Smooth muscle cell of the brain vasculature (primary cell): ENCODE data around the gene POLR2E.
"Not testable (repeated sequence)": the region's sequence is repeated elsewhere in the genome, so short reads cannot be mapped to it uniquely, and the experiment has no call there.

Experiments used
- DNase-seq: peaks from one replicate; pipeline ENCODE4 v3.0.0-alpha.2; 2012; ENCODE audit warnings: low read depth, low spot score

The POLR2E gene

DNA sequence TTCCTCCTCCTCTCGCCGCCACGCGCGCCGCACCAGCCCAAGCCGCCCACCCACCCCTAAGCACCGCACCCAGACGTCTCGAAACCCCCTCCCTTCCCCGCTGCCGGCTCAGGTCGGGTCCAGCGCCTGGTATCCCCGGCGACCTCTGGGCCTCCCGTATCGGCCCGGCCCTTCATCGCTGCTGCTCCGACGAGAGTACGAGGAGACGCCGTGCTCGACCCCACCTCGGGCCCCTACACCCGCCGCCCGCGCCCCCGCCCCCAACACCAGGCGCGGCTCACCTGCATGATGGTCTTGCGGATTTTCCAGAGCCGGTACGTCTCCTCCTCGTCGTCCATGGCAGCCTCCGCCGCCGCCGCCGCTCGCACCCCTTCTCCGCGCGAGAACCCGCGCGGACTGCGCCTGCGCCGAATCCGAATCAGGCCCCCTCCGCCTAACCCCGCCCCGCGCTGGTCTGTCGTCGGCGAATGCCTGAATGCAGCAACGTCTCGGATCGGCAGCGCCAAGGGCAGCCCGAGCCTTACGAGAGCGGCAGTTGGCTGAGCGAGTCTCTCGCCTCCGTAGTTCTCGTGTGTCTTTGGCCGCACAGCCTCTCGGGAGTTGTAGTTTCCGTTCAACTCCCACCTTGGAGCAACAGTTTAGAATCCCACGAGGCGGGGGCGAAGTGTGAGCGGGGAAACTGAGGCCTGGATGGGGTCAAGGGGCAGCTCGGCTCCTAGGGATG lies at the start of gene POLR2E:
Gene POLR2E, minus strand, starts transcription at position 398 of the 724 bp plus-strand sequence. Its CDS starts 60 bp downstream, at position 338.
- DNase-seq: peak; percentile 95

DNA sequence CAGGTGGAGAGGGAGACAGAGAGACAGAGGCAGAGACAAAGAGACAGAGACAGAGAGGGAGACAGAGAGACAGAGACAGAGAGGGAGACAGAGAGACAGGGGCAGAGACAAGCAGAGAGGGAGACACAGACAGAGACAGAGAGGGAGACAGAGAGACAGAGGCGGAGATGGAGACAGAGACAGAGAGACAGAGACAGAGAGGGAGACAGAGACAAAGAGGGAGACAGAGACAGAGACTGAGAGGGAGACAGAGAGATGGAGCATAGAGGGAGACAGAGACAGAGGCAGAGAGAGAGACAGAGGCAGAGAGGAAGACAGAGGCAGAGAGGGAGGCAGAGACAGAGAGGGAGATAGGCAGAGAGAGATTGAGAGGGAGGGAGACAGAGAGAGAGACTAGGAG lies 49.6 kb upstream of the POLR2E start:
- no peak for DNase-seq

DNA sequence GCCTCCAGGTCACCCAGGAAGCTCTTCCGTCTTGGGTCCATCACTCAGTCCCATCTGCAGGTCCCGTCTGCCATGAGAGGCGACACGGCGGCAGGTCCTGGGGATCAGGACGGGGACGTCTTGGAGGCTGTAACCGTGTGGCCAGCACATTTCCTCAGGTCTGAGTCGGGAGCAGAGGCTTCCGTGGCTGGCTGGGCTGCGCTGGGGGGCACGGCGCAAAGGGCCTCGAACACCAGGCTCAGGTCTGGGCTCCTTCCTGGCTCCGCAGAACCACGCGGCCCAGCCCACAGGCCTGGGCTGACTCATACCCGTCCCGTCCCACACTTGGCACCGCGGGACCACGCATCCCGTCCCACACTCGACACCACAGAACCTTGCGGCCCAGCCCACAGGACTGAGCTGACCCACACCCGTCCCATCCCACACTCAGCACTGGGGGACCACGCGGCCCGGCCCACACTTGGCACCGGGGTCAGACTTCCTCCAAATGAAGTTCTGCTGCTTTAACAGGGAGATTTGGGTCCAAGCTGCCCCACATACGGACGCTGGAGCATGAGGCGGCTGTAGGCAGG lies 48.7 kb upstream of the POLR2E start:
- no peak for DNase-seq

DNA sequence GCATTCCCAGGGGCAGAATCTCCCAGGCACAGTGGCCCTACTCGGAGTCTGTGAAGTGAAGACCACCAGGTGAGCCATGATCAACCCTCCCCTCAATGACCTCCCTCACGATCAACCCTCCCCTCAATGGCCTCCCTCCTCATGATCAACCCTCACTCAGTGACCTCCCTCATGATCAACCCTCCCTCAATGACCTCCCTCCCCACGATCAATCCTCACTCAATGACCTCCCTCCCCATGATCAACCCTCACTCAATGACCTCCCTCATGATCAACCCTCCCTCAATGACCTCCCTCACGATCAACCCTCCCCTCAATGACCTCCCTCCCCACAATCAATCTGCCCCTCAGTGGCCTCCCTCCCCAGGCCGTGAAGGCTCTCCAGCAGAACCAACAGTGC lies 46.8 kb upstream of the POLR2E start:
- DNase-seq: no peak

DNA sequence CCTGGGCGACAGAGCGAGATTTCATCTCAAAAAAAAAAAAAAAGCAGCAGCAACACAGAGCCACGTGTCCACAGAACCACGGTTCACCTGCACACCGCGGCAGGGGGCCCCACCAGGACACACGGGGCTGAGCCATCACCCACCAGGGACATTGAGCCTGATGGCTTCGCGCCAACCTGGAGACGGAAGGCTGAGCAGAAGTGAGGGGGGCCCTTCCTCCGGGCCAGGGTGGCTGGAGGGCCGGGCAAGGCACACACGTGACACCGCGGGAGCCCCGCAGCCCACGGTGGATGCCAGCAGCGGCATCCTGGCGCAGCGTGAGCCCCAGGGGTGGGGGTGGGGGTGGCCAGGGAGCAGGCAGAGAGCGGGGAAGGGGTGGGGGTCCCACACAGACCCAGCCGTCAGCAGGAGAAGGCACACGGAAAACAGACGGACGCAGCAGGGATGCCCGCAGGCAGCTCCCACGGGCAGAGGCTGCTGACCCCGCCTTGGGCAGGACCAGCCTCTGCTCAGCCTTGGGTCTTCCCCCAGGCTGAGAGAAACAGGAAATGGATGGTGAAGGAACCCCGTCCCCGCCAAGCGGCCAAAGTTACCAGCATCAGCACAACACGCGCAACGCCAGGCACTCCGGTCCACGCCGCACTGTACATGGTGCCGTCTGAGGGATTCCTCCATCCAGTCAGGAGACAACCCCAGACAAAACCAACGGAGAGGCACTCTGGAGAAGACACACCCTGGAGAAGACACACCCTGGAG lies 45.3 kb upstream of the POLR2E start:
- no peak for DNase-seq

DNA sequence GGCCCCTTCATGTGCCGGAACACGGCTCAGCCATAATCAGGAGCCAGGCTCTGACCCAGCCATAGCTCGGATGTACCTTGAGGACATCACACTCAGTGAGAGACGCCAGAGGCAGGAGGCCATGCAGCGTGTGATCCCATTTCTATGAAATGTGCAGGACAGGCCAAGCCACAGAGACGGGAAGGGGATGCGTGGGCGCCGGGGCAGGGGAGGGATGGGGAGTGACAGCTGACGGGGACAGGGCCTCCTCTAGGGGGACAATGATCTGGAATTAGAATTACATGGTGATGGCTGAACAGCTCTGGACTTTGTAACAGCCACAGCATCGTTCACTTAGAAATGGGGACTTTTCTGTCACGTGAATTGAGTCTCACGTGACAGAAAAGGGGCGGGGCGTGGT lies 44.0 kb upstream of the POLR2E start:
- DNase-seq: no peak

DNA sequence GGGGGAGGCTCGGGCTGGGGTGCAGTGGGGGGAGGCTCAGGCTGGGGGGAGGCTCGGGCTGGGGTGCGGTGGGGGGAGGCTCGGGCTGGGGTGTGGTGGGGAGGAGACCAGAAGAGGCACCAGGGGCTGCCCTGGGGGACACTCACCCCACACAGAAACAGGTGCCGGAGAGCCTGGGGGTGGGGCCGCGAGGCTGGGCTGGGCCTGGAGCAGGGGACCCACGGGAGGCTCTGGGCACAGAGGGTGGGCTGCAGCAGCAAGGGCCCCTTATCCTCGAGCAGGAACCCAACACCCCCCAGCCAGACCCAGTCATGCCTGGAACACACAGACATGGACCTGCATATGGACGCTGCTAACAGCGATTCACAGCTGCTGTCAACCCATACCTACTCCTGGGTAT lies 42.9 kb upstream of the POLR2E start:
- DNase-seq: no peak

DNA sequence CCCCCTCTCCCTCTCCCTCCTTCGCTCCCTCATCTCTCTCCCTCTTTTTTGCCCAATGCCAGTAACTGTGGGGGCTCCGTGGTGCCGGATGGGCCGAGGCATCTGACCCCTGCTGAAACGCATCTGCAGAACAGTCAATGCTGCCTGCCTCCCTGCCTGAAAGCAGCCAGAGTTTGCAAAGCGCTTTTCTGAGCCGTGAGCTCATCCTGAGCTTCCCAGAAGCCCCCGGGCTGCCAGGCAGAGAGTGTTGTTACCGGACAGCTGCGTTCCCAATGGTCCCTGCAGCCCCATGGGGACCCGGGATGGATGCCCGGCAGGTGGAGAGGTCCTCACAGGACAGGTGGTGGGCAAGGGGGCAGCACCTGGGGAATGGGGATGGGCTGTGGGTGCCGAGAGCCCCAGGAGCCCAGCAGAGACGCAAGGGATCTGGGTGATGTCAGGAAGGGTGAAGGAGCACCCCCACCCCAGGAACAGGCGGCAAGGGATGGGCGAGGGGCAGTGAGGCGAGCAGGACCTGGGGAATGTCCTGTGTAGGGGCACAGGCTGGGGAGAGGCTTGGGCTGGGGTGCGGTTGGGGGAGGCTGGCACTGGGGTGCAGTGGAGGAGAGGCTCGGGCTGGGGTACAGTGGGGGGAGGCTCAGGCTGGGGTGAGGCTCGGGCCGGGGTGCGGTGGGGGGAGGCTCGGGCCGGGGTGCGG lies 41.6 kb upstream of the POLR2E start:
- DNase-seq: no peak

DNA sequence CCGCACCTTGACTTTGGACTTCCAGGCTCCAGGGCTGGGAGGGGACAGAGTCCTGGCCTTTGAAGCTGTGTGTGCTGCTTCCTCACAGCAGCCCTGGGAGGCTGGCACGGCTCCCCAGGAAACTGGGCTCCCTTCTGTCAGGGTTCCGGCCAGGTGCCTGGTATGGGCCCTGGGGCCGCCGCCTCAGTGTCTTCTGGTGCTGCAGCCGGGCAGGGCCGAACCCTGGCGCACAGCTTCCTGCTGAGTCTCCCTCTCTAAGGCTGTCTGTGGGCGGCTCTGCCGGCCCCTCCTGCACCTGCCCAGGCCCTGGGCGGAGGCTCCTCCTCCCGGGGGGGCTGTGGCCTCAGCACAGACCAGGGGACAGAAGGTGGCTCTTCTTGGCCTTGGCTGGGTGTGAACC lies 41.0 kb upstream of the POLR2E start:
- no peak for DNase-seq

DNA sequence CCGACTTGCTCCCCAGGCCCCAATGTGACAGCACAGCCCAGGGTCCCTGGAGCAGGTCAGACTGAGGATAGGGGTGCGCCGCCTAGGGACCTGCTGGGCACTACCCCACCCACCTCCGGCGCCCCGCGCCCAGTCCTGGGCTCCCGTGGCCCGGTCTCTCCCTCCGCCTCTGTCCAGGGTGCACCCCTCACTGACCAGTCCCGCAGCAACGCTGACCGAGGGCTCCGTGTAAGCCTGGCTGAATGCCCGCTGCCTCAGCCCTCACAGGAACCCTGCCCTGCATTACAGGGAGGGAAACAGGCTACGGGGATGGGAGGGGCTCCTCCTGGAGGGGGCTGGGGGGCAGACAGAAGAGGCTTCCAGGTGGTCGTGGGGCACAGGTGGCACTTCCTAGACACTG lies 40.3 kb upstream of the POLR2E start:
- DNase-seq: no peak

DNA sequence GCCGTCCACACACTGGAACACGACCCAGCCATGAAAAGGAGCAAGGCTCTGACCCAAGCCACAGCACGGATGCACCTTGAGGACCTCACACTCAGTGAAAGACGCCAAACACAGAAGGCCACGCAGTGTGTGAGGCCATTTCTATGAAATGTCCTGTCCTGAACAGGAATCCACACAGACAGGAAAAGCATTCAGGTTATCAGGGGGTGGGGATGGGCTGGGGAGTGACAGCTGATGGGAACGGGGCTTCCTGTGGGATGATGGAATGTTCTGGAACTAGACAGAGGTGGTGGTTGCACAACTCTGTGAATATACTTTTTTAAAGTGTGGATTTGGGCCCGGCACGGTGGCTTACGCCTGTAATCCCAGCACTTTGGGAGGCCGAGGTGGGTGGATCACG lies 39.3 kb upstream of the POLR2E start:
- DNase-seq: no peak

DNA sequence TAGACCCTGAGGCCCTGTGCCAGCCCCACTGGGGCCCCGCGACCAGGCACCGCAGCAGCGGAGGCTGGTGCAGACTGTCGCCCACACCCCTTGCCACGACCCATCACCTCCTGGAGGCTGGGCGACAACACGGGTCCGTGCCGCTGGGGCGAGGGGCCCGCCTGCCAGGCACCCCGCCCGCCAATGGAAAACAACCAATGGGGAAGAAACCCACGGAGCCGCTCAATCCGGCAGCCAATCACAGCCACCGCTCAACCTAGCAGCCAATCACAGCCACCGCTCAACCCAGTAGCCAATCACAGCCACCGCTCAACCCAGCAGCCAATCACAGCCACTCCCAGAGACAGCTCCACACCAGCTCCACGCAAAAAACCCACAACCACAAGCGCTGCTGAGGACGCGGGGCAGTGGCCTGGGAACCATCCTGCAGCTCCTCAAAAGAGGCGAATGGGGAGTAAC lies 38.3 kb upstream of the POLR2E start:
- no peak for DNase-seq

DNA sequence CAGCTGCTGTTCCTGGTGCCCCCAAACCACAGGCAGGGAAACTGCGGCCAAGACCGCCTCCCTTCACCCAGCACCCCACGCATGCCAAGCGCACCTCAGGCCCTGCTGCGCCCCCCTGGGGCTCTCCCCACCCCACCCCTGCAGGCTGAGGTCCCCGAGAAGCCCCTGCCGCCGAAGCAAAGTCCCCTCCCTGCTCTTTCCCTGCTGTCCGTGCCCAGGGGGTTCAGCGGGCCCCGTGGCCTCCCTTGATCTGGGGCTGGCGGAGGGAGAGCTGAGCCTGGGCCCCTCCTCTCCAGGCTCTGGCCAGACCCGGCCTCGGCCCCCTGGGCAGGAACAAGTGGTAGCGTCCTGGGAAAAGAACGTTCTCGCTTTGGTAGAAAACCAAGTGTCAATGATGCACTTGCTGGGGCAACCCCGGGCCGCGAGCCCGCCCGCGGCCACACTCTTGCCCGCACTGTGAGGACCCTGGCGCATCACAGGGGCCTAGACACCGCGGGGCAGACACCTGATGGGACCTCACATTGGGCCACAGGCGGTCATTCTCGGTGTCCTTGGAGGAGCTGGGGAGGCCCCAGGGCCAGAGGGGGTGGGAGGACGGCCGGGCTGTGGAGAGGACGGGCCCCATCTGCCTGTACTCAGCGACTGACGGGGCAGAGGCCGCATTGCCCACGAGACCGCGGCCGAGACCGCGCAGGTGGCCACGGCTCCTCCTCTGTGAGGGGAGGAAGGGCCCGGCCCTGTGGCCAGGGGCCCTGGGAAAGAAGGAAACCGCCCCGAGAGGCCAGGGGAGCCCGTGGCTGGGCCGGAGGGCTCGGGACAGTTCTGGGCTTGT lies 37.6 kb upstream of the POLR2E start:
- DNase-seq: no peak

DNA sequence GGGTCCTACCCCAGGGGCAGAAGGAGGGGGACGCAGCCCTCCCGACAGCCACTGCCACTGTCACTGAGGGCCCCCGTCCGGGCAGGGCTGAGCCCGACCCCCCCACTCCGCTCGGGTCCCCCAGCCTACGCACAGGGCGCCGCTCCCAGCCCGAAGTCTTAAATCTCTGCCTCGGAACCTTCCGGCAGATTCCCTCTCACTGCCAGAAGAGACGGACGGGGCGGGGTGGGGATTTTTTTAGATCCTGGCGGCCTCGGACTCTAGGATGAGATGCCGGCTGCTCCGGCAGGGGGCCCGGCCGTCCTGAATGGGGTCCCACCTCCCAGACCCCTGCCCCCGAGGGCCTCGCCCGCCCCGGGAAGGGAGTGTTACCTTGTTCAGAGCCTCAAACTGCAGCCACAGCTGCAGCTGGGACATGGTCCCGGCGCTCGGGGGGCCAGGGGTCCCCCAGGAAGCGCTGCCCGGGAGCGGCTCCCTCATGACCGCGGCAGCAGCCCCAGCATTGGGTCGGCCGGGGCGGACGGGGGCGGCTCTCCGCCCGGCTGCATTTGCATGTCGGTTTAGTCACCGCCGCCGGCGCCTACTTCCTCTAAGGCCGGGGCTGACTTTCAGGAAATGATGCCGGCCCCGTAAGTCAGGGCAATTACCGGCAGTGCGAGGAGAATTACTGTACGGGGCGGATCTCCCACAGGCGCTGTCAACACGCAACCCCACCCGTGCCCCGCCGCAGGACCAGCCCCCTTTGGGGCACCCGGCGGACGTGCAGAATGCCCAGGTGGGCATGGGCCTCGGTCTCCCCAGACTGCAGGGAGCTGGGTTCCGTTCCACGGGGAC lies 36.8 kb upstream of the POLR2E start:
- peak; percentile 55 for DNase-seq

DNA sequence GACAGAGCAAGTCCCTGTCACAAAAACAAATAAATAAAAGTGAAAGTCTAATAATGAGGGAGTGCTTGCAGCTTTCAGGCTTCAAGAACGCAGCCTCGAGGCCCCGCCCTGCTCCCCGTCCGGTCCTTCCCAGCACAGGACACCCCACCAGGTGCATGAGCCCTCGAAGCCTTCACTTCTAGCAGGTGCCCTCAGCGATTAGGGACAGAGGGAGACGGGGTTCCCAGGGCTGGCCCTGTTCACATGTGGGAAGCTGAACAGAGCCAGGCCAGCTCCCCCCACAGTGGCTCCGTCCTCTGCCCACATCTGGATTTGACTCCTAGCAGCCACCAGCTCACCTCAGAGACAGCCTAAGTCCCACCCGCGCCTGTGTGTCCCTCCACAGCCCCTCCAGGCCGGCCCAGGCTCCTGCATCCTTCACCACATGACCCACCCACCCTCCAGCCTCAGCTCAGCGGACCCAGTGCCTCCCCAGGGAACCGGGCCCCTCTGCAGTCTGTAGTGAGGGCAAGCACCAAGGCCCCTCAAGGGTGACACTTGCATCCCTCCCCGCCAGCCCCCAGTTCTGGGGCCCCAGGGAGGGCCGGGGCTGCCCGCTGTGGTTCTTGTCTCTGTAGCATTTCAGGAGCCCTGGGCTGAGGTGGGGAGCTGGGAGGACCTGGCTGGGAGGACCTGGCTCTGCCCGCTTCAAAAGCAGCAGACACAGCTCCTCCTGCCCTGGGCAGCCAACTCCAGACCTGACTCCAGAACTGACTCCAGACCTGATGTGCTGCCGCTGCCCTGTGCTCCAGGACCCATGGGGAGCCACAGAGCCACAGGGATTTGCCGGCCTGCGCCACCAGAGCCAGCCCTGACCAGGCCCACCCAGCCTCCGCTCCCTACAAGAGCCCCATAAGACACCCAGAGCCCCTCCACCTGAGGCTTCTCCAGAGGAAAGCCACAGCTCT lies 35.9 kb upstream of the POLR2E start:
- no peak for DNase-seq

DNA sequence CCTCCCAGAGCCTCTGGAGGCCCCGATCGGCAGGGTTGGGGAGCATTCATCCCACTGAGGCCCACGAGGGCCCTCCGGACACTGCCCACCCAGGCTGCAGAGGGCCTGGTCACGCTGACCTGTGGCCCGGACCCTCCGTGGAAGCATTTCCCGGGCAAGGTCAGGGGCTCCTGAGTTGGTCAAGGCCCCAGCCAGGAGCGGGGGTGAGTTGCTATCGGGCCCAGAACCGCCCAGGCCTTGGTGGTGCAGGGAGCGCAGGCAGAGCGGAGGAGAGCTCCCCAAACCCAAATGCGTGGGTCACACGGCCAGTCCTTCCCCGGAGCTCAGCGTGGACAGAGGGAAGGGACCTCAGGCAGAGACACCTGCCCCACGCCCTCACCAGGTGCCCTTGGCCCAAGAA lies 34.4 kb upstream of the POLR2E start:
- no peak for DNase-seq

DNA sequence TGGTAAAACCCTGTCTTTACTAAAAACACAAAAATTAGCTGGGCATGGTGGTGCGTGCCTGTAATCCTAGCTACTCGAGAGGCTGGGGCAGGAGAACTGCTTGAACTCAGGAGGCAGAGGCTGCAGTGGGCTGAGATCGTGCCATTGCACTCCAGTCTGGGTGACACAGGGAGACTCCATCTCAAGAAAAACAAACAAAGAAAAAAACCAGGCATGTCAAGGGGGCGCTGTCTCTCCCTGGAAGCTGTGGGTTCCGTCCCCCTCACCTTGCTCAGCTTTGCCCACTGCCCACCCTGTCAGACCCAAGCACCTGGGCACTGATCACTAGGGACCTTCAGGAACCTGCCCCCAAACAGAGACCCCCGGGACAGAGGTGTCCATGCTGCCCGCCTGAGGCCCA lies 33.9 kb upstream of the POLR2E start:
- not testable (repeated sequence) for DNase-seq

DNA sequence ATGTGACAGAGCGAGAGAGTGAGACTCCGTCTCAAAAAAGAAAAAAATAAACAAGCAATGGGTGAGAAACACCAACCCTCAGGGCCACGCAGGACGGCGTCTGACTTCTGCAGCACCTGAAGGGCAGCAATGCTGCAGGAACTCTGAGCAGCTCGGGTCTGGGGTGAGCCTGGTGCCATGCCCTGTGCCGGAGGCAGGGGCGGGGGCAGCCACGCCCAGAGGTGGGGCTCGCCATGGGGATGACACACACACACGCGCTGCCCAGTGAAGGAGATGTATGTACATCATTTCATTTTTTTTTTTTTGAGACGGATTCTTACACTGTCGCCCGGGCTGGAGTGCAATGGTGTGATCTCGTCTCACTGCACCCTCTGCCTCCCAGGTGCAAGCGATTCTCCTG lies 32.9 kb upstream of the POLR2E start:
- no peak for DNase-seq
